ENCODE measurements around the gene ZNF837. TPM values are rescaled to one million over a fixed set of nuclear protein-coding genes. Genes with fewer than 3 reads are reported as not detected.

Gene ZNF837
- polyA plus RNA-seq, 1 donor (not counting 4 experiments of a cell fraction or from before 2014, with no cell fraction given) = 0.29 TPM

DNA sequence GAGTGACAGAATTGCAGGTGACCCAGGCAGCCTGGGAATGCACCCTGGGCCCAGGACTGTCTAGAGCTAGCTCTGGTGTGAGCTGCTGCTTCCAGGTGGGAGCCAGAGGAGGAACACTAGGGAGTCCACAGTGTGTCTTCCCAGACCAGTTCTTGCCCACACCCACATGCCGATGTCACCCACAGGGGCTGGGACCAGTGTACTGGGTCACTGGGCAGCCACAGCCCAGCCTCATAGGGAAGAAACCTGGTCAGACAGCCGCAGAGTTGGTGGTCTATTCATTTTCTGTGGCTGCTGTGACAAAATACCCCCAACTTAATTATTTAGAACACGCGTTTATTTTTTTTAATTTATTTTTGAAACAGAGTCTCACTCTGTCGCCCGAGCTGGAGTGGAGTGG is 17.7 kb upstream of the ZNF837 start:
- H3K4me1 ChIP-seq (ENCODE audit: control insufficient read depth, extremely low read depth, insufficient read depth, low read length) = peaks cover 34% of the 10 kb centered on the region
- H3K27ac ChIP-seq (ENCODE audit: control insufficient read depth, insufficient read depth, low read length) = no peak overlapping the region
- FAIRE-seq (no peak), DNase-seq (ENCODE audit: low read depth, low spot score) (no peak)
- H3K36me3 ChIP-seq (ENCODE audit: control insufficient read depth in 2 of 2, extremely low read depth in 1 of 2, insufficient read depth in 2 of 2, low read length in 2 of 2) = peaks cover 10 to 11% of the 10 kb centered on the region in 2 experiments
- dilution Hi-C loops (cut with MboI; ENCODE audit: extremely low pct_ligation_motif_present, low sequenced_read_pairs) = no loop called here
- H3K9me1 ChIP-seq (ENCODE audit: control insufficient read depth, extremely low read depth, insufficient read depth, low read length) = peaks cover 5% of the 10 kb centered on the region
- no peak overlapping the region for H2AFZ ChIP-seq (ENCODE audit: control insufficient read depth, low read length)
- H3K4me2 ChIP-seq (ENCODE audit: control insufficient read depth, extremely low read depth, insufficient read depth, low read depth, low read length) = no peak overlapping the region
- H3K9me3 ChIP-seq (ENCODE audit: control insufficient read depth, low read depth, low read length) = no peaks in the 10 kb centered on the region
- peaks cover 7% of the 10 kb centered on the region for H3K79me2 ChIP-seq (ENCODE audit: control insufficient read depth, insufficient read depth, low read length)
- no peak for TF ChIP-seq EZH2 (IDR thresholded peaks at IDR 0.05; ENCODE audit: low read length)
- TF ChIP-seq, protein P1, sequence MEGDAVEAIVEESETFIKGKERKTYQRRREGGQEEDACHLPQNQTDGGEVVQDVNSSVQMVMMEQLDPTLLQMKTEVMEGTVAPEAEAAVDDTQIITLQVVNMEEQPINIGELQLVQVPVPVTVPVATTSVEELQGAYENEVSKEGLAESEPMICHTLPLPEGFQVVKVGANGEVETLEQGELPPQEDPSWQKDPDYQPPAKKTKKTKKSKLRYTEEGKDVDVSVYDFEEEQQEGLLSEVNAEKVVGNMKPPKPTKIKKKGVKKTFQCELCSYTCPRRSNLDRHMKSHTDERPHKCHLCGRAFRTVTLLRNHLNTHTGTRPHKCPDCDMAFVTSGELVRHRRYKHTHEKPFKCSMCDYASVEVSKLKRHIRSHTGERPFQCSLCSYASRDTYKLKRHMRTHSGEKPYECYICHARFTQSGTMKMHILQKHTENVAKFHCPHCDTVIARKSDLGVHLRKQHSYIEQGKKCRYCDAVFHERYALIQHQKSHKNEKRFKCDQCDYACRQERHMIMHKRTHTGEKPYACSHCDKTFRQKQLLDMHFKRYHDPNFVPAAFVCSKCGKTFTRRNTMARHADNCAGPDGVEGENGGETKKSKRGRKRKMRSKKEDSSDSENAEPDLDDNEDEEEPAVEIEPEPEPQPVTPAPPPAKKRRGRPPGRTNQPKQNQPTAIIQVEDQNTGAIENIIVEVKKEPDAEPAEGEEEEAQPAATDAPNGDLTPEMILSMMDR (optimal IDR thresholded peaks at IDR 0.05 in 1 of 3, IDR thresholded peaks at IDR 0.05 in 1 of 3, conservative IDR thresholded peaks at IDR 0.05 in 1 of 3; ENCODE audit: extremely low read depth in 1 of 3, insufficient read depth in 2 of 3, low read length in 3 of 3) = no peak
- H4K20me1 ChIP-seq (ENCODE audit: control insufficient read depth, extremely low read depth, insufficient read depth, low read length) = peaks cover 19% of the 10 kb centered on the region
- H3K4me3 ChIP-seq (ENCODE audit: control insufficient read depth in 2 of 3, extremely low read depth in 1 of 3, insufficient read depth in 2 of 3, low read depth in 1 of 3, low read length in 3 of 3) = no peak overlapping the region
- no peaks in the 10 kb centered on the region for H3K27me3 ChIP-seq (ENCODE audit: control insufficient read depth, extremely low read depth, insufficient read depth, low read length)
- no peak overlapping the region for H3K9ac ChIP-seq (ENCODE audit: control insufficient read depth, extremely low read depth, insufficient read depth, low read length)

DNA sequence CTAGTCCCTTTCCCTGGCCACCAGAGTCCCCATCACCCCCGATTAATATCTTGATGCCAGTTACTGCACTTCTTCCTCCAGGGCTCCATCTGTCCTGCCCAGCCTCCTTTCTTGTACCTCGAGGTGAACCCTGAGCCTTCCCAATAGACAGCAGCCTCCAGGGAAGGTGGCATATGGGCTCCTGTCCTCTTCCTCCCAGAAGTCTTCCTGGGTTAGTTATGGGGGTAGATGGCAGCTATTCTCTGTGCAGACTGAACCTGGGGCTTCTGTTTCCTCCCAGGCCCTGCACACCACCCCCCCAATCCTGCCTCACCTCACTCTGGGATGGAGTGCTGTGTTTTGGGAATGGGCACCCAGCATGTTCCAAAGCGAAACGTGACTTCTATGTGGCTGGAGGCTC is 17.3 kb upstream of the ZNF837 start:
- TF ChIP-seq, protein P1 (optimal IDR thresholded peaks at IDR 0.05 in 1 of 3, IDR thresholded peaks at IDR 0.05 in 1 of 3, conservative IDR thresholded peaks at IDR 0.05 in 1 of 3; ENCODE audit: extremely low read depth in 1 of 3, insufficient read depth in 2 of 3, low read length in 3 of 3) = no peak
- no peak for TF ChIP-seq EZH2 (IDR thresholded peaks at IDR 0.05; ENCODE audit: low read length)
- H3K4me2 ChIP-seq (ENCODE audit: control insufficient read depth, extremely low read depth, insufficient read depth, low read depth, low read length) = no peak overlapping the region
- no peak overlapping the region for H3K4me3 ChIP-seq (ENCODE audit: control insufficient read depth in 2 of 3, extremely low read depth in 1 of 3, insufficient read depth in 2 of 3, low read depth in 1 of 3, low read length in 3 of 3)
- peaks cover 5% of the 10 kb centered on the region for H3K9me1 ChIP-seq (ENCODE audit: control insufficient read depth, extremely low read depth, insufficient read depth, low read length)
- H3K79me2 ChIP-seq (ENCODE audit: control insufficient read depth, insufficient read depth, low read length) = peaks cover 11% of the 10 kb centered on the region
- H3K4me1 ChIP-seq (ENCODE audit: control insufficient read depth, extremely low read depth, insufficient read depth, low read length) = peaks cover 39% of the 10 kb centered on the region
- dilution Hi-C loops (cut with MboI; ENCODE audit: extremely low pct_ligation_motif_present, low sequenced_read_pairs) = no loop called here
- no peak overlapping the region for H2AFZ ChIP-seq (ENCODE audit: control insufficient read depth, low read length)
- DNase-seq (ENCODE audit: low read depth, low spot score) (no peak), FAIRE-seq (no peak)
- no peak overlapping the region for H3K9ac ChIP-seq (ENCODE audit: control insufficient read depth, extremely low read depth, insufficient read depth, low read length)
- H3K9me3 ChIP-seq (ENCODE audit: control insufficient read depth, low read depth, low read length) = no peaks in the 10 kb centered on the region
- H3K36me3 ChIP-seq (ENCODE audit: control insufficient read depth in 2 of 2, extremely low read depth in 1 of 2, insufficient read depth in 2 of 2, low read length in 2 of 2) = peaks cover 12 to 16% of the 10 kb centered on the region in 2 experiments
- peaks cover 21% of the 10 kb centered on the region for H4K20me1 ChIP-seq (ENCODE audit: control insufficient read depth, extremely low read depth, insufficient read depth, low read length)
- H3K27me3 ChIP-seq (ENCODE audit: control insufficient read depth, extremely low read depth, insufficient read depth, low read length) = no peaks in the 10 kb centered on the region
- H3K27ac ChIP-seq (ENCODE audit: control insufficient read depth, insufficient read depth, low read length) = no peak overlapping the region
